GM19372 (cell line): ENCODE measurements around the gene UGT1A4.

Experiments used
- ATAC-seq: cut with Tn5 transposase; IDR thresholded peaks from one replicate; pipeline ENCODE4 v1.9.1; 2021; ENCODE audit warnings: mild to moderate bottlenecking, low read depth, moderate library complexity; ENCODE audit not compliant: unreplicated experiment

The UGT1A4 gene

DNA sequence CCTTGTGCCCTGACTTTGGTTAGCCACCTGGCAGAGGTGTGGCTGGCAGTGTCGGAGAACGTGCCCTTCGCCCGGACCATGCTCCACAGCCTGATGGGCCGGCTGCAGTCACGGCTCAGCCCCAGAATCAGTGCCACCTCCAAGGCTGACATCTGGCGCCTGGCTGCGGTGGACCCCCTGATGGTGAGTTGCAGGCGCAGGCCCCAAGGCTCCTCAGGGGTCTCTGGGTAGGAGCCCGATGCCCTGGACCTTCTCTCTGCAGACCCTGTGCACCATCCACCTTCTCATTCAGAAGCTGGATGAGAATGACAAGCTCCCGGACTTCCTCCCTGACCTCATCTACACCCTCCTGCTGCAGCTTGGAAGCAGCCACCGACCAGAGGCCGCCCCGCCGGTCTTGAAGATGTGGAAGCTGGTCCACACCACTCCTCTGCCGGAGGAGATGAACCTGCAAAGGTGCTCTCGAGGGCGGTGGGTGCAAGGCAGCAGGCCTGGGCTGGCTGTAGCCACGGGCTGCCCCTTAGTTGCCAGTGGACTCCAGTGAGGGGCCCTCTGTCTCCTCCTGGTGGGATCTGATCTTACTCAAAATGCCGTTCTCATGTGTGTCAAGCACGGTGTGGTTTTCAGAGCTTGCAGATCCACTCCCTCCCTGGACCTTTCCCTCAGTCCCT, 103.7 kb downstream of the UGT1A4 start:
- ATAC-seq, result no peak
